GM18517 (cell line): ENCODE data around the gene CRYBG1.

ENCODE experiments used
- ATAC-seq: cut with Tn5 transposase; IDR thresholded peaks from one replicate; pipeline ENCODE4 v1.9.1; 2021; ENCODE audit warnings: mild to moderate bottlenecking, moderate library complexity; ENCODE audit not compliant: unreplicated experiment

The CRYBG1 gene

DNA sequence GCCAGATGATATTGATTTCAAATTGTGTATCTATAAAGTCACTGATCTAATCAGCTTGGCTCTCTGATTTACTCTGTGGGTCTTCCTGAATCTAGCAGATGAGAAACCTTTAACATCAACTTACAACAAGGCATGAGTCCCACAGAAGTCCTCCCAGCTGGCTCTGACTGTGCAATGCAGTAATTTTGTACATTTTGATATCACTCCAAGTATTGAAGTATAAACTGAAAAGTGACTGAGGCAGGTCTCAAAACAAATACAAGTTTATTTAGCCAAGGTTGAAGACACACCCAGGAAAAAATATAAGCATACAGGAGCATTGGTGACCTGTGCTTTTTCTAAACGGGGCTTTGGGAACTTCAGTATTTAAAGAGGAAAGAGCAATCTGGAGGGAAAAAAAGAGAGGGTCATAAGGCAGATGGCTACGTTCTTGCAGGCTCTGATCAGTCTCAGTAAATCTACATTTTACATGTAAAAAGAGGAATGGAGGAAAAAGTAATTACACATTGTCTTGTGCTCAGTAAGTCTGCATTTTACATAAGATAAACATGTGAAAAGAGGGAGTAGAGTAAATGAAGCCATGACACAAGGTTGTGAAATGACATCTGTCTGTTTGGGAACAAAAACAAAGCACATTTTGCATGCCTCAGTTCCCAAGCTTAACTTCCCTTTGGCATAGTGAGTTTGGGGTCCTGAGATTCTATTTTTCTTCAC is 59.5 kb downstream of the CRYBG1 start:
- ATAC-seq = no peak

DNA sequence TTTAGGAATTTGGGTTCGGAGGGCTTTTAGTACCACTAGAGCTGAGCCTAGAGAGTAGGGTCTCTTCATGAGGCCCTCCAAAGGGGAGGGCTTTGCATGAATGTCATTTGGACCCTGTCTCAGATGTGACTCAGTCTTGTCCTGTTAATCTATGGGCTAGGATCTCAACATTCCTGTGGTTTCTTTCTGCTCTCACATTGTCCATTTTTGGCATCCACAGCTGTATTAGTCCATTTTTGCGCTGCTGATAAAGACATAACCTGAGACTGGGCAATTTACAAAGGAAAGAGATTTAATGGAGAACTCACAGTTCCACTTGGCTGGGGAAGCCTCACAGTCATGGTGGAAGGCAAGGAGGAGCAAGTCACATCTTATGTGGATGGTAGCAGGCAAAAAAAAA is 61.0 kb downstream of the CRYBG1 start:
- ATAC-seq = no peak

- ATAC-seq = no peak
Observed at GRCh38 chr6:106422534-106422933, 62.0 kb downstream of the CRYBG1 start.

- no peak for ATAC-seq
Observed at GRCh38 chr6:106425382-106425781, 64.9 kb downstream of the CRYBG1 start.

DNA sequence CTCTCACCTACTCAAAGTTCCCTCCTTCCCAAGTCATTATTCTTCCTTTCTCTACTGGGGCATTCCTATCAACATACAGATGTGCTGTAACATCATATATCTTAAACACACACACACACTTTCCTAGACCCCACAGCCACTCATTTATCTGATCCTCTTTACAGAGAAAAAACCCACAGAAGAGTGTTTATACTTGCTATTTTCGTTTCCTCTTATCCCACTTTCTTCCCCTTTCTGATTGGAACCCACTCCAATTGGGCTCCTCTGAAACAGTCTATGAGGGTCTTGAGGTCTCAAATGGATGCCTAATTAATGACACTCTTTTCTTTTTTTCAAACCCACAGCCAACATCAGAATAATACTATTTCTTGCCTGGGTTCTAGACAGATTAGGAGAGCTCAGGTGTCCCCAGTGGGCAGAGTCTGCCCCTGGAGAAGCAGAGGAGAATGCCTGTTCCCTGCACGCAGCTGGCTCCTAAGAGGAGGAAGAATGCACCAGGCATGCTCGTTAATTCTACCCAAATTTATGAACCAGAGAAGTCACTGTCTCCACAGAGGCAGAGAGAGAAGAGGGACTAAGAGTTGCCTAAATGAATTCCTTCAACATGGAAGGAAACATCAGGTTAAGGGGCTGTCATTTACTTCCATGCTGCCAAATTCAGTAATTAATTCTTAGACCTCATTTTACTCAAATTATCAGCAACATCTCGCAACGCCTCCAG is 65.9 kb downstream of the CRYBG1 start:
- no peak for ATAC-seq

DNA sequence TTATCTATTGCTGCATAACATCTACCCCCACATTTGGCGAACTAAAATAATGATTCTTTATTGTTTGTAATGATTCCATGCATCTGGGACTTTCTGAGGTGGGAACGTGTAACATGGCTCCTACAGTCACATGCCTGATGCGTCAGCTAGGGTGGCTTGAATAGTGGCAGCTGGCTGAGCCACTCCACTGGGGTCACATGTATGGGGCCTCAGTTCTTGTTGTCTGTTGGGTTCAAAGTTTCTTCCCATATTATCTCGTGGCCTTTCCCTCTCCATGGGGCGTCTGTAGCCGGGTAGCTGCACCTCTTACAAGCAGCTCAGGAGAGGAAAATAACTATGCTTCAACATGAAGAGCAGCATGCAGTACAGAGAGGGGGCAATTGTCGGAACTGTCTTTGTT is 69.9 kb downstream of the CRYBG1 start:
- no peak for ATAC-seq

DNA sequence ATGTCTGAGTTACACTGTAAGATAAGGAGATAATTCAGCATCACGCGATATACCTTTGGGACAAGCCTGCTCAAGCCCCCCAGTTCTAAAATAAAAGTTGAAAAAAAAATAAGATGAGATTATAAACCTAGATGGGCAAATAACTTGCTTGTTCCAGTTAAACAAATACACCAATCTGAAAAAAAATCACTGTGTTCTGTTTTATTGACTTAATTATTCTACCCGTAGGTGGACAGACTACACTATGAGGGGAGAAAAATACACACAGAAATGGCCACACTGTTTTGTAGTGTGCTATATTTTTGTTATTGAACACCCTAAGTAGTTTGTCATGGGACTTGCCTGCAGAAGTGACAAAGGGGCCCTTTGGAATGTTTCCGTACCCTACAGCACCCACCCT is 70.9 kb downstream of the CRYBG1 start:
- ATAC-seq = no peak

DNA sequence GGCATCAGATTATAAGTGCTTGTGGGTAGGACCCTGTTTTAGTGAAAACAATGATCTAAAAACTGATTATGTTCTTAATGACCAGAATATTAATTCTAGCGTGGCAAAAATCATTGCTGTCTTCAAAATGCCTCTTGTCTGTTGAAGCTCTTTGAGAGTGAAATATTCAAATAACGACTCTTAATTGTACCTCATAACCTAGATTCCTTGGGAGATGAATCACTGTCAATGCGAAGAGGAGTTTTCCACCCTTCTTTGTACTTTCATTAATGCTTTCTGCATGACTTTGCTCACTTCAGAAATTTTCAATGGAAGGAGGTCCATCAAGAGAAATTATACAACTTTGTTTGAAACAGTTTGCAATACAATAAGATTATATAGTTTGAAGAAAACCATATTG is 71.5 kb downstream of the CRYBG1 start:
- no peak for ATAC-seq

- ATAC-seq = no peak
Observed at GRCh38 chr6:106434530-106434929, 74.0 kb downstream of the CRYBG1 start.

DNA sequence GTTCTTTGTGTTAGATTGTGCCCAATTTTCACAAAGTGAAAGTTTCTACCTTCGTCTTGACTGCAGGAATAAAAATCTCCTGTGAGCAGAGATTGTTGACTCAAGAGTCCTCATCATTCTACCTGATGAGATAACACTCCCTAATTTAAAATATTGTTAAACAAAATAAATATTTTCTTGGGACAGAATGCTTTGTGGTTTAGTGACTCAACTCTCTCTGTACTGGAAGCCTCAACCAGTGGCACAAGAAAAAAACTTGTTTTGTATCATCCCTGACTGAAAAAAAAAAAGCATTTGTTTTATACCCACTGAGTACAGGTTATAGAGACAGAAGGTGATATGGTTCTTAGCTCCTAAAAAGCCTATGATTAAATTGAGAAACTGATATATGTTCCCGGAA is 78.9 kb downstream of the CRYBG1 start:
- no peak for ATAC-seq

- ATAC-seq = no peak
Observed at GRCh38 chr6:106440546-106440945, 80.0 kb downstream of the CRYBG1 start.

DNA sequence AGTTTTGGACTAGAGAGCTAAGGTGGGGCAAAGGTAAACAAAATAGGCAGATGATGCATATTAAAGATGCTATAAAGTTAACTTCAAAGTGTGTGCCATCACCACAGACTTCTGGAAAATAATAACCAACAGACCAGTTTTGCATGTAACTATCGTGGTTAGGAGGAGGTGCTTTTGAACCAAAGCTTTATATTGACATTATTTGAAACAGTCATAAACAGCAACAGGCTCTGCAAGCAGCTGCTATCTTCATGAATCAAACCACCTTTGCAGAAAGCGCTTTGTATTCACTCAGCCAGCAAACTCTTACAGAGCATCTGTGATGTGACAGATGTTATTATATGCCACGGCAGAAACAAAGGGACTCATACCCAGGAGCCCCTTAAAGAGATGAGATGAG is 81.9 kb downstream of the CRYBG1 start:
- no peak for ATAC-seq

DNA sequence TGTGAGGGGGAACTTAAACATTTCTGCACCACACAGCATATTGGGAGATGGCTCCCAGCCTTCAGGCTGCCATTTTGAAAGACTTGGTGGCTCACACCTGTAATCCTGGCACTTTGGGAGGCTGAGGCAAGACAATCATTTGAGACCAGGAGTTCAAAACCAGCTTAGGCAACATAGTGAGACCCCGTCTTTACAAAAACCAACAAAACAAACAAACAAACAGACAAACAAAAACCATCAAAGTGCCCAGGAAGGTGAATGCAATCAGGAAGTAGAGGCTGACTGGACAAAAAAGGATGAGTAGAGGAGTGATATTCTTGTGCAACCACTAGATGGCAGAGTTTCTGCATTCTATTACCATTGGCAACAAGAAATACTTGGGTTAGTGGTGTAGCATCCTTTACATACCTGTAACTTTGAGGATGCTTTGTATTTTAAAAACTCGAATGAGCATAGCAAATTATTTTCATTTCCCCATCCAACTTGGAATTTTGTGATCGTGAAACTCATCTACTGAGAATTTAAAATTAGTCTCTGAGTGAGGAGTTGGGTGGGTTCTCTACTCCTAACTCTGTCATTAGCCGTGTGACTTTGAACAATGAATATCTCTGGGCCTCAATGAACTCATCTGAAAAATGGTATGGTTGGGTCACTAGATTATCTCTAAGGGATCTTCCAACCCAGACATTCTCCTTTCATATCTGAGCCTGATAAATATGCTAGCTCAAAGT is 84.4 kb downstream of the CRYBG1 start:
- ATAC-seq = peak; percentile 77

DNA sequence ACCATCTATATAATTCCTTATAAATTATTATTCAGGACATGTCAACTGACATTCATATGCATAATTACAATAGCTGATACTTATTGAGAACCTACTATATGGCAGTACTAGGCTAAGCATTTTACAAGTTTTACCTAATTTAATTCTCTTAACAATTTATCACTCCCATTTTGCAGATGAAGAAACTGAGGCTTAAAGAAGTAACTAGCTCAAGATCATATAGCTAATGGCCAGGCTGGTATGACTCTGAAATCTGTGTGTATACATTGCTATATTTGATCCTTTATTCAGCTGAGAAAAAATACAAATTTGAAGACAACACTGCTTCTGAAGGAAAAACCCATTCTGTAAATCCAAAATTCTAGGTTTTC is 85.0 kb downstream of the CRYBG1 start:
- no peak for ATAC-seq

GRCh38 chr6:106446287-106446885 is 85.9 kb downstream of the CRYBG1 start:
- no peak for ATAC-seq

DNA sequence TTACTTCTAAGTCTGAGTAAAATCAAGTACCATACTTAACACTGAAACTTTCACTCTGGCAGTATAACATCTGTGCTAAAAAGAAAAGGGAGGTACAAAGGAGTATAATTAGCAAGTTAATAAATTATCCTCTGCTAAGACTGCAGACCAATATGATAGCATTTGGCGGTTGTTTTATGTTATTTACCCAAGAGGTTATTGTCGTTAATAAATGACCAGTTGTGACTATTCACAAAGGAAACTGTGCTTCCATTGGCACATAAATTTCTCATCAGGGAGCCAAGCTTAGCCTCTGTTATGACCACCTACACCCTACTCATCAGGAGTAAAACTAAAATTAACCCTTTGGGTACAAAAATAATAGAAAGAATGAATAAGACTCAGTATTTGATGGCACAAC is 86.5 kb downstream of the CRYBG1 start:
- no peak for ATAC-seq

DNA sequence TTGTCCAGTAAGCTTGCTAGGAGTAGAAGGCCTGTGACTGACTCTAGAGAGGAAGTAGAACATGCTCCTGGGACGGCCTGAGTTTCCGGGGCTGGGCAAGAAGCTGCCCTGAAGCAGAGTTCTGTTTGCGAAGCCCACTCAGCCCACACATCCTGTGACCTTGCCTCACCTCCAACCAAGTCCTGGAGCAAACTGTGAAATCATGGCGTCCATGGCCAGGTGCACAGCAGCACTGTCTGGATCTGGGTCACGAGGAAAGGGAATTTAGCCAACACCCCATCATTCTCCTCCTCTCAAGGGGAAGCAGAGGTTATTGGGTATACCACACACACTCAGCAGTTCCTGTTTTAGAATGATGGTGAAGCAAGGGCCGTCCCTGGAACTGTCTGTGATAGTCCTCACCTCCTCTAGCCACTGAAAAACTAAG is 87.5 kb downstream of the CRYBG1 start:
- no peak for ATAC-seq

DNA sequence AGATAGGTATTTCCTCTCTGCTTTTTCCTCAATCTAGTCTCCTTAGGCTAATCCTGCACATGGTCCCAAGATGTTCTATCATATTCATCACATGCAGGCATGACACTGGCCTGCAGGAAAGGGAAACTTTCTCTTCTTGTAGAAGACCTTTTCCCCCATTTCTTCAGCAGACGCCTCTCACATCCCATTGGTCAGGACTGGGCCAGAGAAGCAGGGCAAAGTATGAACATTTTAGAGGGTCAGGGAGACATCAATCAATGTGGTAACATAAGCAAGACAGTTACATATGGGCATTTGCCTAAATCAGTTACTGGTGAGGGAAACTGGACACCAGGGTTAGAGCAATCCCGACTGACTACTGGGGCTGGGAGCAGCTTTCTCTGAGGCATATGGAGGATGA is 90.1 kb downstream of the CRYBG1 start:
- no peak for ATAC-seq

GRCh38 chr6:106451439-106451838 is 90.9 kb downstream of the CRYBG1 start:
- ATAC-seq = no peak

GRCh38 chr6:106452628-106453027 is 92.1 kb downstream of the CRYBG1 start:
- no peak for ATAC-seq

- no peak for ATAC-seq
Observed at GRCh38 chr6:106453756-106454367, 93.3 kb downstream of the CRYBG1 start.
